ENCODE measurements around the gene NEXN.

Gene NEXN

DNA sequence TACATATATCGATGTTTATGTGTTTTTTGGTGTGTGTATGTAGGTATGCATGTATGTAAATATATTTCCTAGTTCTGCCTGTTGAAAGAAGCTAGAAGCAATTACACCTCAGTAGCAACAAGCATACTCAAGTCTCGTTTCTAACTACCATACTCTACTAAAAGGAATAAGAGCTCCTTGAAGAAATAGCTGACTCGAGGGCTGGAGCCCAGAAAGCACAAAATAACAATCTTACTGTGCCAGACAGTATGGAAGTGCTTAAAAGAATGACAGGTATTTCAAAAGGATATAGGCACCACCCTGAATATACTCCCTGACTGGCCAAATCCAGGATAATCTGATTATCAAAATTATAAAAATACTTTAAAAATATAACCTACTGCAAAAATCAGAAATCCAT lies 67.3 kb downstream of the NEXN start:
- H3K4me3 ChIP-seq (ENCODE audit: low read length in 2 of 2) = no peak overlapping the region
- no peaks in the 10 kb centered on the region for H3K4me1 ChIP-seq (ENCODE audit: control insufficient read depth in 2 of 2, insufficient read depth in 2 of 2, low read length in 2 of 2)
- no peaks in the 10 kb centered on the region for H3K27me3 ChIP-seq (ENCODE audit: control insufficient read depth in 2 of 2, insufficient read depth in 2 of 2, low read length in 2 of 2)
- H3K36me3 ChIP-seq (ENCODE audit: control insufficient read depth in 2 of 2, insufficient read depth in 2 of 2, low read length in 2 of 2) = peaks cover 78 to 87% of the 10 kb centered on the region in 2 donors
- H3K27ac ChIP-seq (ENCODE audit: low read depth in 2 of 2, low read length in 2 of 2) = no peak overlapping the region
- H3K9ac ChIP-seq (ENCODE audit: low read depth in 1 of 2, low read length in 2 of 2) = no peak overlapping the region
- no peaks in the 10 kb centered on the region for H3K9me3 ChIP-seq (ENCODE audit: control insufficient read depth in 2 of 2, low read length in 2 of 2)

DNA sequence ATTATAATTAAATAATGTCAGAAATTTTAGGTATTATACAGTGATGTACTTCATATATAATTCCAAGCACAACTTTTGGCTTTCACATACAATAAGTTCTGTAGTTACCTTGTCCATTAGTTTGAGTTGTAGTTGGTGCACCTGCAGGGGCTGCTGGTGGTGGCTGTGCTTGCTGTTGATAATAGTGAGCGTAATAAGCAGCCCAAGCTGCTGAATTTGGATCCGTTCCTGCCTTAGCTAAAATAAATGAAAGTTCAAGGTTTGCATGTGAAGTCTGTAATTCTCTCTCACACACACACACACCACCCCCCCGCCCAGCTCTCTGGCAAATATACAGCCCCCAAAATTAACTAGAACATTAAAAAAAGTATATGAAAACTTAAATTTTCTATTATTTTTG lies 68.0 kb downstream of the NEXN start:
- H3K4me1 ChIP-seq (ENCODE audit: control insufficient read depth in 2 of 2, insufficient read depth in 2 of 2, low read length in 2 of 2) = no peaks in the 10 kb centered on the region
- H3K36me3 ChIP-seq (ENCODE audit: control insufficient read depth in 2 of 2, insufficient read depth in 2 of 2, low read length in 2 of 2) = peaks cover 80 to 91% of the 10 kb centered on the region in 2 donors
- H3K27me3 ChIP-seq (ENCODE audit: control insufficient read depth in 2 of 2, insufficient read depth in 2 of 2, low read length in 2 of 2) = no peaks in the 10 kb centered on the region
- no peak overlapping the region for H3K9ac ChIP-seq (ENCODE audit: low read depth in 1 of 2, low read length in 2 of 2)
- H3K4me3 ChIP-seq (ENCODE audit: low read length in 2 of 2) = no peak overlapping the region
- no peak overlapping the region for H3K27ac ChIP-seq (ENCODE audit: low read depth in 2 of 2, low read length in 2 of 2)
- no peaks in the 10 kb centered on the region for H3K9me3 ChIP-seq (ENCODE audit: control insufficient read depth in 2 of 2, low read length in 2 of 2)

DNA sequence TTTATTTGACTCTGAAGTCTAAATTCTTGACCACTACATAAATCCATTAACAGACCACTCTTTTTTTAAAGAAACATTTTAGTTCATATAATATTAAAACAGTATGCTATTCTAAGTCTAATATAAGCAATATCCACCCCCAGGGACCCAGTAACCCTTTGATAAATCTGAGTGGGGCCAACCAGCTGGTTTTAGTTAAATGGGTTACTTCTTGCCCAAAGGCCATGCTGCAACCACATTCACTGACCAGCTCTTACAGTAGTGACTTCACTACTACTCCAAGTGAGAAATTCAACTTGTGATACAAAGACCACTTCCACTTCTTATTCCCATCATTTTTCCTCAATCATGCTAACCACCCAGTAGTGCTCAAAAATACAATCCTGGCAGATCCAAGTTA lies 70.0 kb downstream of the NEXN start:
- H3K27ac ChIP-seq (ENCODE audit: low read depth in 2 of 2, low read length in 2 of 2) = no peak overlapping the region
- H3K9ac ChIP-seq (ENCODE audit: low read depth in 1 of 2, low read length in 2 of 2) = no peak overlapping the region
- H3K36me3 ChIP-seq (ENCODE audit: control insufficient read depth in 2 of 2, insufficient read depth in 2 of 2, low read length in 2 of 2) = peaks cover 87 to 93% of the 10 kb centered on the region in 2 donors
- H3K27me3 ChIP-seq (ENCODE audit: control insufficient read depth in 2 of 2, insufficient read depth in 2 of 2, low read length in 2 of 2) = no peaks in the 10 kb centered on the region
- H3K4me3 ChIP-seq (ENCODE audit: low read length in 2 of 2) = no peak overlapping the region
- no peaks in the 10 kb centered on the region for H3K4me1 ChIP-seq (ENCODE audit: control insufficient read depth in 2 of 2, insufficient read depth in 2 of 2, low read length in 2 of 2)
- H3K9me3 ChIP-seq (ENCODE audit: control insufficient read depth in 2 of 2, low read length in 2 of 2) = no peaks in the 10 kb centered on the region

DNA sequence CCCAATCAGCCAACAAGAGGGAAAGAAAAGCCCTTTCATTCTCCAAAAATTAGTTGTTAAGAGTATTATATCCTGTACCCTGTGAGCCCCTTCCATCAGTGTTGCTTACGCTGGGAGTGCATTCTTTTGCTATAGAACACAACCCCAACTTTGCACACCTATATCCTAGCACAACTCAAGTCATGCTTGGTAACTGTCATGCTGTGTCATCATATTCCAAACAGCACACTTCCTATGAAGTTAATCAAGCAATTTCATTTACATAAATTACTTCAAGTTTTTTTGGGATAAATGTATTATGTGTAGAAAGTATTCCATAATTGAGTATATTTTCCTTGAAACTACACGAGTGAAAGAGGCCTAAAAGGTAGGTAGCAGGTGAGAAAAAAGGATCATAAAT lies 70.4 kb downstream of the NEXN start:
- Histone ChIP-seq H3K27me3 (ENCODE audit: control insufficient read depth in 2 of 2, insufficient read depth in 2 of 2, low read length in 2 of 2) (no peaks in the 10 kb centered on the region), H3K36me3 (ENCODE audit: control insufficient read depth in 2 of 2, insufficient read depth in 2 of 2, low read length in 2 of 2) (peaks cover 89 to 95% of the 10 kb centered on the region in 2 donors), H3K27ac (ENCODE audit: low read depth in 2 of 2, low read length in 2 of 2) (no peak overlapping the region), H3K4me1 (ENCODE audit: control insufficient read depth in 2 of 2, insufficient read depth in 2 of 2, low read length in 2 of 2) (no peaks in the 10 kb centered on the region), H3K4me3 (ENCODE audit: low read length in 2 of 2) (no peak overlapping the region), H3K9me3 (ENCODE audit: control insufficient read depth in 2 of 2, low read length in 2 of 2) (no peaks in the 10 kb centered on the region), H3K9ac (ENCODE audit: low read depth in 1 of 2, low read length in 2 of 2) (no peak overlapping the region)

DNA sequence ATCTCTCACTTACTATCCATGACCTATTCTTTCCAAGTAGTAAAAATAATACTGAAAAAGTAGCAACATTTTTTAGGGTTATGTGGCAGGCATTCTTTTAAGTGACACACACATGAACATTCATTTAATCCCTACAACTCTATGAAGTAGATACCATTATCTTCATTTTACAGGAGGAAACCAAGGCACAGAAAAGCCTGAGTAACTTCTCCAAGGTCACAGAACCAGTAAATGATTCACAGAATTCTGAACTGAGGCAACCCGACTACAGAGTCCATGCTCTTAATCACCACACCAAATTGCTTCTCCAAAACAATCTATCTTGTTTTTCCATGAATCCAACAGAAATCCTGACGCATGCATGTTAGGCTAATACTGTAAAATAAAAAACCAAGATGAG lies 73.0 kb downstream of the NEXN start:
- Histone ChIP-seq H3K4me3 (ENCODE audit: low read length in 2 of 2) (no peak overlapping the region), H3K27ac (ENCODE audit: low read depth in 2 of 2, low read length in 2 of 2) (no peak overlapping the region), H3K36me3 (ENCODE audit: control insufficient read depth in 2 of 2, insufficient read depth in 2 of 2, low read length in 2 of 2) (peaks cover 91% of the 10 kb centered on the region in 2 donors), H3K27me3 (ENCODE audit: control insufficient read depth in 2 of 2, insufficient read depth in 2 of 2, low read length in 2 of 2) (no peaks in the 10 kb centered on the region), H3K9me3 (ENCODE audit: control insufficient read depth in 2 of 2, low read length in 2 of 2) (no peaks in the 10 kb centered on the region), H3K4me1 (ENCODE audit: control insufficient read depth in 2 of 2, insufficient read depth in 2 of 2, low read length in 2 of 2) (no peaks in the 10 kb centered on the region), H3K9ac (ENCODE audit: low read depth in 1 of 2, low read length in 2 of 2) (no peak overlapping the region)

DNA sequence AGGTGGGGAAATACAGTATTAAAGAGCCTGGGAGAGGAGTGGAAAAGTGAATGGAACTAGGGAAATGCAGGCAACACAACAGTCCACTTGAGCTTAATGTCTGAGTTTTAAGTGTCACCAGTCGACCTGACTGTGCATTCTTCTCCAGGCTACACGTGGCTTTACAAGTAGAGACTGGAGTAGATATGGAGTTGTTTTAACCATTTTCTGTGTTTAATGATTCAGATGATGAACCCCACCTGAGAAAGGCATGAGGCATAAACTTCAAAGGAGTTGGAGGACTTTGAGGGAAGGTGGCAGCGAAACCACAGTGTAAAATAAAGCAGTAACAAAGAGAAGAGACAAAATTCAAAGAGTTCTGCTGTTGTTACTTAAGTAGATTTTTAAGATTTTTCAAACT lies 77.9 kb downstream of the NEXN start:
- H3K27ac ChIP-seq (ENCODE audit: low read depth in 2 of 2, low read length in 2 of 2) = no peak overlapping the region
- no peaks in the 10 kb centered on the region for H3K4me1 ChIP-seq (ENCODE audit: control insufficient read depth in 2 of 2, insufficient read depth in 2 of 2, low read length in 2 of 2)
- no peaks in the 10 kb centered on the region for H3K9me3 ChIP-seq (ENCODE audit: control insufficient read depth in 2 of 2, low read length in 2 of 2)
- H3K27me3 ChIP-seq (ENCODE audit: control insufficient read depth in 2 of 2, insufficient read depth in 2 of 2, low read length in 2 of 2) = no peaks in the 10 kb centered on the region
- no peak overlapping the region for H3K9ac ChIP-seq (ENCODE audit: low read depth in 1 of 2, low read length in 2 of 2)
- peaks cover 77 to 85% of the 10 kb centered on the region in 2 donors for H3K36me3 ChIP-seq (ENCODE audit: control insufficient read depth in 2 of 2, insufficient read depth in 2 of 2, low read length in 2 of 2)
- no peak overlapping the region for H3K4me3 ChIP-seq (ENCODE audit: low read length in 2 of 2)

DNA sequence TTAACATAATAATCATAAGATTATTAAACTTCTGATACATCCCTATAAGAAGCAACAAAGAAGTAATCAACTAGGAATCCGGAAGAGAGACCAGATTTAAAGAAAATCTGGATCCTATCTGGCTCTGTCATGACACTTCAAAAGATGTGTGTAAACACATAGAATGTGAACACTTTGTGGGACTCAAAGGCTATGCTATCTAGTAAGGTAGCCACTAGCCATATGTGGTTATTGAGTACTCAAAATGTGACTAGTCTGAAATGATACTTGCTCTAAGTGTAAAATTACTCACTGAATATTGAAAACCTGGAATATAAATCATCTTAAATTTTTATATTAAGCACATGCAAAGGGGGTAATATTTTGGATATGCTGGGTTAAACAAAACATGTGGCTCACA lies 81.8 kb downstream of the NEXN start:
- no peak overlapping the region for H3K27ac ChIP-seq (ENCODE audit: low read depth in 2 of 2, low read length in 2 of 2)
- H3K27me3 ChIP-seq (ENCODE audit: control insufficient read depth in 2 of 2, insufficient read depth in 2 of 2, low read length in 2 of 2) = no peaks in the 10 kb centered on the region
- H3K4me1 ChIP-seq (ENCODE audit: control insufficient read depth in 2 of 2, insufficient read depth in 2 of 2, low read length in 2 of 2) = no peaks in the 10 kb centered on the region
- no peak overlapping the region for H3K9ac ChIP-seq (ENCODE audit: low read depth in 1 of 2, low read length in 2 of 2)
- H3K36me3 ChIP-seq (ENCODE audit: control insufficient read depth in 2 of 2, insufficient read depth in 2 of 2, low read length in 2 of 2) = peaks cover 41 to 49% of the 10 kb centered on the region in 2 donors
- H3K4me3 ChIP-seq (ENCODE audit: low read length in 2 of 2) = no peak overlapping the region
- H3K9me3 ChIP-seq (ENCODE audit: control insufficient read depth in 2 of 2, low read length in 2 of 2) = no peaks in the 10 kb centered on the region

DNA sequence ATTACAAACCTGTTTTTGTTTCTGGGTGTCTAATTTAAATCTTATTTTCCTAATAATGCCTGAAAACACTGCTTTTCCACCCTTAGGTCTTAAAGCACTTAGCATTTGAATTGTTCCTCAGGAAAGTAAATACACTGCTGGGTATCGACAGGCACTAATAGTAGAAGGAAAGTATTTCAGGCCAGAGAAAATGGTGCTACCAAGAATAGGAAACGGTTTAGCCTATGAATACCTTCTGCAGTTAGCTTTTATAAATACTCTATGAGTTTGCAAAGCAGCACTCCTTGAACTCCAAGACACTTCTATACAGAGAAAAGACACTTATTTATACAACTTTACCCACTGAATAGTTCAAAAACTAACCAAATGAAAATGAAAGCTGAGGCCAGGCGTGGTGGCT lies 83.7 kb downstream of the NEXN start:
- H3K4me1 ChIP-seq (ENCODE audit: control insufficient read depth in 2 of 2, insufficient read depth in 2 of 2, low read length in 2 of 2) = peaks cover 9 to 12% of the 10 kb centered on the region in 2 donors
- no peak overlapping the region for H3K4me3 ChIP-seq (ENCODE audit: low read length in 2 of 2)
- no peak overlapping the region for H3K27ac ChIP-seq (ENCODE audit: low read depth in 2 of 2, low read length in 2 of 2)
- H3K27me3 ChIP-seq (ENCODE audit: control insufficient read depth in 2 of 2, insufficient read depth in 2 of 2, low read length in 2 of 2) = no peaks in the 10 kb centered on the region
- H3K36me3 ChIP-seq (ENCODE audit: control insufficient read depth in 2 of 2, insufficient read depth in 2 of 2, low read length in 2 of 2) = peaks cover 24 to 35% of the 10 kb centered on the region in 2 donors
- H3K9me3 ChIP-seq (ENCODE audit: control insufficient read depth in 2 of 2, low read length in 2 of 2) = no peaks in the 10 kb centered on the region
- no peak overlapping the region for H3K9ac ChIP-seq (ENCODE audit: low read depth in 1 of 2, low read length in 2 of 2)

DNA sequence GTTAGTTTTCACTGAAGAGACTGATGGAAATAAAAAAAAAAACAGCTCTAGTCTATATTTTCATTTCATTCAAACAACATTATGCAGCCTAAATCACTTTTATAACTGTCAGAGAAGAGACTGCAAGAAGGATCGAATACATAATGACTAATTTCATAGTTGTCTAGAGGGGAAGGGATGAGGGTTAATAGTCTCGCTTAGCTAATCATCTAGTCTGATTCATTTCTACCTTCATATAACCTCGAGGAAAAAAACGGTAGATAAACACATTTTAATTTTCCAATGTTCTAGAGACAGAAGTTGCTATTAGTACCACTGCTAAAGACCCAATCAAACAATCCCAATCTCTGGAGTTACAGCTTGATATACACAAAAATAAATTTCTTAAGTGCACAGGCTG lies 87.0 kb downstream of the NEXN start:
- Histone ChIP-seq H3K9ac (ENCODE audit: low read depth in 1 of 2, low read length in 2 of 2) (no peak overlapping the region), H3K27me3 (ENCODE audit: control insufficient read depth in 2 of 2, insufficient read depth in 2 of 2, low read length in 2 of 2) (no peaks in the 10 kb centered on the region), H3K36me3 (ENCODE audit: control insufficient read depth in 2 of 2, insufficient read depth in 2 of 2, low read length in 2 of 2) (peaks cover 0 to 7% of the 10 kb centered on the region in 2 donors), H3K4me1 (ENCODE audit: control insufficient read depth in 2 of 2, insufficient read depth in 2 of 2, low read length in 2 of 2) (peaks cover 13 to 17% of the 10 kb centered on the region in 2 donors), H3K9me3 (ENCODE audit: control insufficient read depth in 2 of 2, low read length in 2 of 2) (no peaks in the 10 kb centered on the region), H3K4me3 (ENCODE audit: low read length in 2 of 2) (peak overlapping the region; percentile 26 to 96), H3K27ac (ENCODE audit: low read depth in 2 of 2, low read length in 2 of 2) (no peak overlapping the region)

DNA sequence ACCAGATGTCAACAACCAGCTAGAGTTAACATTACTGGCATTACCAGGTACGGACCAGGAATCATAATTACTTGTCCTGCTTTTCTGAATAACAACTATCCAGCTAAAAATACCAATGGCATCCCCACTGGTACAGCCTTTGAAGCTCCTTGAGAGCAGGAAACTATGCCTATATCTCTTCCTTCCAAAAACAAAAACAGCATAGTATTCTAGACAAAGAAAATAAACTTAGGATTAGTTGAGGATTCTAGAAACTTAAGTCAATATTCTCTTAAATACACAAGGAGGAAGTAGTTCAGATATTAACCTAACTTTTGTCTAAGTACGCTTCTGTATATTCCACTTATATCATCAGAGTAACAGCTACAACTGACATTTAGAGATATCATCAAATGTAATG lies 87.5 kb downstream of the NEXN start:
- H3K27ac ChIP-seq (ENCODE audit: low read depth in 2 of 2, low read length in 2 of 2) = no peak overlapping the region
- H3K9me3 ChIP-seq (ENCODE audit: control insufficient read depth in 2 of 2, low read length in 2 of 2) = no peaks in the 10 kb centered on the region
- H3K4me3 ChIP-seq (ENCODE audit: low read length in 2 of 2) = peak overlapping the region in 1 of 2 donors; percentile 96
- peak overlapping the region; percentile 5 to 50 for H3K9ac ChIP-seq (ENCODE audit: low read depth in 1 of 2, low read length in 2 of 2)
- peaks cover 16 to 17% of the 10 kb centered on the region in 2 donors for H3K4me1 ChIP-seq (ENCODE audit: control insufficient read depth in 2 of 2, insufficient read depth in 2 of 2, low read length in 2 of 2)
- no peaks in the 10 kb centered on the region for H3K27me3 ChIP-seq (ENCODE audit: control insufficient read depth in 2 of 2, insufficient read depth in 2 of 2, low read length in 2 of 2)
- H3K36me3 ChIP-seq (ENCODE audit: control insufficient read depth in 2 of 2, insufficient read depth in 2 of 2, low read length in 2 of 2) = peaks cover 0 to 4% of the 10 kb centered on the region in 2 donors
